IPS DF 6.9 (cell line): ENCODE data around the gene RNF11.

Experiments used
- DNase-seq: peaks from one replicate; pipeline ENCODE4 v3.0.0-alpha.2; 2013; ENCODE audit warnings: low read depth, low spot score
- H3K27ac ChIP-seq: one replicate; pipeline ENCODE4 v1.5.1; 2013; ENCODE audit warnings: low read length, control low read depth
- H3K27me3 ChIP-seq: 2 replicates; pipeline ENCODE4 v1.6.1; 2013; ENCODE audit warnings: mild to moderate bottlenecking, low read length; ENCODE audit not compliant: control insufficient read depth, insufficient read depth
- H3K36me3 ChIP-seq: 2 replicates; pipeline ENCODE4 v1.6.1; 2013; ENCODE audit warnings: low read length; ENCODE audit not compliant: control insufficient read depth, insufficient read depth
- H3K4me1 ChIP-seq: 2 replicates; pipeline ENCODE4 v1.6.1; 2013; ENCODE audit warnings: low read length; ENCODE audit not compliant: control insufficient read depth, insufficient read depth
- H3K4me3 ChIP-seq: 2 replicates; pipeline ENCODE4 v1.5.1; 2013; ENCODE audit warnings: mild to moderate bottlenecking, low read length
- H3K9me3 ChIP-seq: 2 replicates; pipeline ENCODE4 v1.6.1; 2013; ENCODE audit warnings: low read length, inconsistent platforms; ENCODE audit not compliant: control insufficient read depth, insufficient read depth
- WGBS: extraction: QIAGEN DNeasy Blood & Tissue Kit; methylation state at CpG from one replicate; pipeline ENCODE4 v1.1.7; 2013; ENCODE audit warnings: mixed read lengths, missing lambda C conversion rate; ENCODE audit not compliant: insufficient read length, insufficient coverage; 5-methylcytosine and 5-hydroxymethylcytosine counted together

The RNF11 gene

DNA sequence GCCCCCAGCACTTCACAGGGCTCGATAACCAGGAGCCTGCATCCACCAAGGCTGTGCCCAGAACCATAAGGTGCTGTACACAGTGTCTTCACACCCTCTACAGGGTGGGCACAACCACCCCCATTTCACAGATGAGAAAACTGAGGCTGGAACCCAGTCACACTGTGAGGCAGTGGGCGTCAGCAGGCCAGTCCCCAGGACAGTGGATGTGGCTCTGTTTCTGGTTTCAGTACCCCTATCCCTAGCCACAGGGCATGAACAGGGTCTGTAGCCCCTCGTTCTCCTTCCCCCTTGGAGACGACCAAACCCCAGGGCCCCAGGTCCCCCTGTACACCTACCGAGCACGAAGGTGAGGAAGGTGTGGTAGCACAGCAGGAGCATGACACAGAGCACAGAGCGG is 66.7 kb downstream of the RNF11 start:
- H3K27me3 ChIP-seq: no peaks in the 10 kb centered on the region
- H3K4me3 ChIP-seq: no peak overlapping the region
- H3K27ac ChIP-seq: no peak overlapping the region
- H3K36me3 ChIP-seq: no peaks in the 10 kb centered on the region; the same call in 1 of the 2 replicates
- no peaks in the 10 kb centered on the region for H3K9me3 ChIP-seq
- no peak for DNase-seq
- no CpG with 5 or more reads among the region's 7 CpGs for WGBS
- H3K4me1 ChIP-seq: no peaks in the 10 kb centered on the region

DNA sequence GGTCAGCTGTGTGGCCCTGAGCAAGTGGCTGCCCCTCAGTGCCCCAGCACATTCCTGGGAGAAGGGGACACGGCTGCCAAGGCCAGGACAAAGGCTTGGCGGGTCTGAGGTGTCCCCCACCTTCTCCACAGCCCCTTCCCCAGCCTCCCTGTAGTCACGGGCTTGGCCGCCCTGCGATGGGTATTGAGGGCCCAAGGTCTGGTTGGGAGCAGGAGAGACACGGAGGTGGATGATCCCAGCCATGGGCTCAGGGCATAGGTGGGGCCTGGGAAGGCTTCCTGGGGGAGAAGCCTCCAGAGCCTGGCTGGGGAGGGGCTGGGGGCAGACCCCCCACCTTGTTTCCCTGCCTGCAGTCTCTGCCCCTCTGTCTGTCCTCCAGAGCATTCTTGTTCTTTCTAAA is 67.2 kb downstream of the RNF11 start:
- no peak overlapping the region for H3K27ac ChIP-seq

DNA sequence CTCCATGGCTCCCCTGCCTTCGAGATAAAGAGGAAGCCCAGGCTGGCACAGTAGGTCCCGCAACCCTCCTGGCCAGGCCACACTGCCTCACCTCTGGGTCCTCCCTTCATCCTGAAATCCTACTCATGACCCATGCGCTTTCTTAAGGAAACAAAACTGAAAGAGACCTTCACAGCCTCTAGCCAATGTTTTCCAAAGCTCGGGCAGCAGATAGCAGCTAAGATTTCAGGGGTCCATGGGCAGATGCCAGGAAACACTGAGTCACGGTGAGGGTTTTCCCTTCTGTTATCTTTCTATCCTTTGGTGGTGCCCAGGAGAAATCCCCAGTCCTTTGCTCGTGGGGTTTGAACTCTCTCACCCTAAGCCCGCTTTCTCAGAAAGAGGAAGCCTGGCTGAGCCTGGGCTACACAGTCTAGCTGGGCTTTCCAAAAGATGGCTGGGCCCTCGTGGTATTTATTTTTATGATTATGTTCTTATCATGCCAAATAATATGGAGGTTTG is 67.7 kb downstream of the RNF11 start:
- H3K27ac ChIP-seq: no peak overlapping the region
- H3K9me3 ChIP-seq: no peaks in the 10 kb centered on the region
- WGBS: no CpG with 5 or more reads among the region's 8 CpGs
- DNase-seq: no peak
- no peaks in the 10 kb centered on the region for H3K27me3 ChIP-seq
- H3K36me3 ChIP-seq: no peaks in the 10 kb centered on the region; the same call in 1 of the 2 replicates
- H3K4me1 ChIP-seq: no peaks in the 10 kb centered on the region
- no peak overlapping the region for H3K4me3 ChIP-seq

More for the DNA sequence above, 67.2 kb downstream of the RNF11 start:
- Histone ChIP-seq H3K9me3 (no peaks in the 10 kb centered on the region), H3K27me3 (no peaks in the 10 kb centered on the region), H3K36me3 (no peaks in the 10 kb centered on the region; the same call in 1 of the 2 replicates), H3K4me1 (no peaks in the 10 kb centered on the region), H3K4me3 (no peak overlapping the region)
- no CpG with 5 or more reads among the region's 6 CpGs for WGBS
- DNase-seq: no peak

DNA sequence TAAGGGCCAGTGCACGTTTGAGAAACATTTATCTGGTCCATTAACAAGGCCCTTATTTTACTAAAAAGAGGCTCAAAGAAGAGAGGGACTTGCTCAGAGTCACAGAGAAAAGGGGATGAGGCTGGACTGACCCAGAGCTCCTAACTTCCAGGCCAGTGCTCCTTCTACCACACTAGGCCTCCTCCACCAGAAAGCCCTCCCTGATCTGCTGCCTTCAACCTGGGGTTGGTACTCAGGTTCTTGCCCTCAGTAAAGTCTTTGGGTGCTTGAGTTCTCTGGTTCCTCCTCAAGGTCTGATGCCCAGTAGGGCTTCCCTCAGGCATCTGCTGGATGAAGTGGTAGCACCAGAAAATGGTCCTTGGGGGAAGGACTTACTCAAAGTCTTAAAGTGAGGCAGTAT is 68.3 kb downstream of the RNF11 start:
- no peaks in the 10 kb centered on the region for H3K4me1 ChIP-seq
- H3K27ac ChIP-seq: no peak overlapping the region
- H3K36me3 ChIP-seq: no peaks in the 10 kb centered on the region; the same call in 1 of the 2 replicates
- DNase-seq: no peak
- WGBS: no CpG with 5 or more reads among the region's 1 CpG
- H3K9me3 ChIP-seq: no peaks in the 10 kb centered on the region
- no peaks in the 10 kb centered on the region for H3K27me3 ChIP-seq
- H3K4me3 ChIP-seq: no peak overlapping the region

DNA sequence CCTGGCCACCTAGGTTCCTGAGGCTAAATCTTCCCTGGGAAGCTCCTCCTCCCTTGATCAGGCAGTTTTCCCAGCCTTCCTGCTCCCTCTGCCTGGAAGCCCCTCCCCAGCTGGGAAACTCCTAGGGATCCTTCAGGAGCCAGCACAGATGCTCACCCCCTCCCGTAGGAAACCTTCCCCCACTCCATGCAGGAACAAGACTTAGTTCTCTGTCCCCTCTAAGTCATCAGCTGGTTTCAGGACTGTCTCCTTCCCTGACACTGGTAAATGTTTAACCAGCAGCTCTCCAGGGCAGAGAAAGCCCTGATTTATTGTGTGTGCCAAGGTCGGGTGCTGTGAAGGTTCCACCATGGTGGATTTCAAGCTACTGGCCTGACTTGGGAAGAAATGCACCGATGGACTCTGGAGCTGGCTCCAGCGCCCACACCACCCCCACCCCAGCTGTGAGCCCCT is 69.3 kb downstream of the RNF11 start:
- H3K27me3 ChIP-seq: no peaks in the 10 kb centered on the region
- no peaks in the 10 kb centered on the region for H3K4me1 ChIP-seq
- no peak overlapping the region for H3K4me3 ChIP-seq
- H3K9me3 ChIP-seq: no peaks in the 10 kb centered on the region
- no peak overlapping the region for H3K27ac ChIP-seq
- DNase-seq: no peak
- WGBS: no CpG with 5 or more reads among the region's 4 CpGs
- no peaks in the 10 kb centered on the region; the same call in 1 of the 2 replicates for H3K36me3 ChIP-seq

DNA sequence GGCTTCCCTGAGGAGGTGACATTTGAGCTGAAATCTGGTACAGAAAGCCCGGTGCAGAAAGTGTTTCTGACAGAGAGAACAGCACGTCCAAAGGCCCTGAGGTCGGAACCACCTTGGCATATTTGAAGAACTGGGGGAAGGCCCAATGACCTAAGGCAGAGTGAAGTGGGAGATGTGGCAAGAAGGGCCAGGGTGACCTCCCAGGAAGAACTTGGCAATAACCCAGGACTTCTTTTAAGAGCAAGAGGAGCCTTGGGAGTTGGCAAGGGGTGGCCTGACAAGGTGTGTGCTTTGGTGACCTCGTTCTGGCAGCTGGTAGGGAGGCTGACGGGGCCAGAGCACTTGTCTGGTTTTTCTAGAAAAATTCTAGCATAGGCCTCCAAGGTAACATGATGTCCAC is 70.9 kb downstream of the RNF11 start:
- Histone ChIP-seq H3K9me3 (no peaks in the 10 kb centered on the region), H3K36me3 (no peaks in the 10 kb centered on the region; the same call in 1 of the 2 replicates), H3K27me3 (no peaks in the 10 kb centered on the region), H3K4me3 (no peak overlapping the region), H3K27ac (no peak overlapping the region), H3K4me1 (no peaks in the 10 kb centered on the region)
- whole genome bisulfite sequencing: no CpG with 5 or more reads among the region's 5 CpGs
- DNase-seq: no peak

DNA sequence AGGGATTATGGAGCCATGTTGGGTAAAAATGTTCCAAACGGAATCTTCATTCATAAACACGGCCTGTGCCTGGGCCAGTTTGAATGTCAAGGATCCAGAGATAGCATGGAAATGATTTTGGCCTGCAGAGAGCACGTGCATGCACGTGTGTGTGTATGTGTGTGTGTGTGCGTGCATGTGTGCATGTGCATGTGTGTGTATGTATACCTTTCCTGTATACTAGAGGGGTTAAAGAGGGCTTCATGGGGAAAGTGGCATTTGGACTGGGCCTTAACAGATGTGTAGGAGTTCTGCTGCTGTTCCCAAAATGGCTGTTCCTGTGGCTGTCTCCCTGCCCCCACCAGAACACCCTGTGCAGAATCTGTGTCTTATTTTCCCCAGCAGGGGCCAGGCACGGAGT is 72.6 kb downstream of the RNF11 start:
- Histone ChIP-seq H3K4me1 (no peaks in the 10 kb centered on the region), H3K4me3 (no peak overlapping the region), H3K36me3 (no peaks in the 10 kb centered on the region), H3K9me3 (no peaks in the 10 kb centered on the region), H3K27ac (no peak overlapping the region), H3K27me3 (no peaks in the 10 kb centered on the region)
- no CpG with 5 or more reads among the region's 6 CpGs for WGBS
- DNase-seq: no peak

DNA sequence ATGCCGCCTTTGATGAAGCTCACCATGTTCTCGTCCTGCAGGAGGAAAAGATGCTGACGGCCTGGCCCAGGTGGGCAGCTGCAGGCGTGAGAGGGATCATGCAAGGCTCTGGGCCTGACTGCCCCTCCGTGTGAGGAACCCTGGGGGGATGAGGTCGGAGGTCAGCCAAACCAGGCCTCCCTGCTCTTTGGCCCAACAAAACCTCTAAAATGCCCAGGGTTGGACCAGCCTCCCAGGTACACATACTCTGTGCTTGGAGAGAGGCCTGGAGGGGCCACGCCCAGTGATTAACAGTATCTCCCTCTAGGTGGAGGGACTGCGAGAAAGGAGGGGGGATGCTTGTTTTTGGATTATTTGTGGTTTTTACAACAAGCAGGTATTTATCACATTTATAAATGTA is 73.2 kb downstream of the RNF11 start:
- no peaks in the 10 kb centered on the region for H3K36me3 ChIP-seq
- H3K27ac ChIP-seq: no peak overlapping the region
- DNase-seq: no peak
- WGBS: no CpG with 5 or more reads among the region's 8 CpGs
- H3K27me3 ChIP-seq: no peaks in the 10 kb centered on the region
- H3K4me3 ChIP-seq: no peak overlapping the region
- H3K9me3 ChIP-seq: no peaks in the 10 kb centered on the region
- no peaks in the 10 kb centered on the region for H3K4me1 ChIP-seq

DNA sequence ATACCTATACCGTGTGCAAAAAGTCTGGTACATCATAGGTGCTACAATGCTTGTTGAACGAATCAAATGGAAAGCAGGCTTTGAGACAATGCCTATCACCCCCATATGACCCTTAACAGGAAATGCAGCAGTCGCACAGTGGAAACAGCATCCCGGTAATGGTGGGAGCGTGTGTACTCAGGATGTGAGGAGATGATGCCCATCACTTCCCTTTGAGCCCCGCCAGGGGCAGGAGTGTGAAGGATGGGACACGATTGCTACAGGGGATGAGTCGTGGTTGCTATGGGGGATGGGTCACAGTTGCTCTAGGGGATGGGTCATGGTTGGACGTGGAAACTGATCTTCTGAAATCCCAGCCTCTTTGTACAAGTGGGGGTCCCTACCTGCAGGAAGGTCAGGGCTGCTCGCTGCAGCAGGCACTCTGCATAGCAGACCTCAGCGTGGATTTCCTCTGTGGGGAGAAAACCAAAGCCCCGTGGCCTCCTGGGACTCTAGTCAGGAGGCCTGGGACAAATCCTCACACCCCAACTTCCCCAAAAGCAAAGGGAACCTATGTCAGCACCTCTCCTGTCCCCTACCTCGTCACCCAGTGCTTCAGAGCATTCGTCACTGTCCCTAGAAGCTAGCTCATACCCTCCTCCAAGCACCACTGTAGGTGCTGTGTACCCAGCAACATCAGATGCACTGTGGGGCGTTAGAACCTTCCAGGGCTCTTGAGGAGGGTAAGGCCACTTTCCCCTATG is 75.0 kb downstream of the RNF11 start:
- H3K4me3 ChIP-seq: no peak overlapping the region
- no peak for DNase-seq
- no CpG with 5 or more reads among the region's 15 CpGs for WGBS
- no peaks in the 10 kb centered on the region for H3K4me1 ChIP-seq
- no peaks in the 10 kb centered on the region for H3K36me3 ChIP-seq
- H3K27me3 ChIP-seq: no peaks in the 10 kb centered on the region
- no peaks in the 10 kb centered on the region for H3K9me3 ChIP-seq
- H3K27ac ChIP-seq: no peak overlapping the region

DNA sequence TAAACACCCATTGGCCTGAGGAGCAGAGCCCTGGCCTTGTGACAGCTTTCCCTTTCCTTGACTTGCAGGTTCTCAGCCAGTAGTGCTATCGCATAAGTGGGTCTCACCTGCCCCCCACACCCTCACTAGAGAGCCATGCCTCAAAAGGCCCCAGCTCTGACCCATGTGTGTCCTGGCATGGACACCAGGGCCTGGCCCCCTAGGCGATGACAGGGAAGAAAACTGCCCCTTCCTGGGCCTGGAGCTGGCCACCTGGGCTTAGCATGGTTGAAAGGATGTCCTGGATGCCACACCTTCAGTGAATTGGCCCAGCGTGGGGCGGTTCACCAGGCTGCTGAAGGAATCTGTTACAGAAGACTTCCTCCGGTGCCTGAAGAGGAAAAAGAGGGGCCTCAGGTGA is 75.8 kb downstream of the RNF11 start:
- H3K36me3 ChIP-seq: no peaks in the 10 kb centered on the region
- H3K4me3 ChIP-seq: no peak overlapping the region
- H3K9me3 ChIP-seq: no peaks in the 10 kb centered on the region
- no CpG with 5 or more reads among the region's 5 CpGs for WGBS
- H3K4me1 ChIP-seq: no peaks in the 10 kb centered on the region
- H3K27ac ChIP-seq: no peak overlapping the region
- no peak for DNase-seq
- no peaks in the 10 kb centered on the region for H3K27me3 ChIP-seq

DNA sequence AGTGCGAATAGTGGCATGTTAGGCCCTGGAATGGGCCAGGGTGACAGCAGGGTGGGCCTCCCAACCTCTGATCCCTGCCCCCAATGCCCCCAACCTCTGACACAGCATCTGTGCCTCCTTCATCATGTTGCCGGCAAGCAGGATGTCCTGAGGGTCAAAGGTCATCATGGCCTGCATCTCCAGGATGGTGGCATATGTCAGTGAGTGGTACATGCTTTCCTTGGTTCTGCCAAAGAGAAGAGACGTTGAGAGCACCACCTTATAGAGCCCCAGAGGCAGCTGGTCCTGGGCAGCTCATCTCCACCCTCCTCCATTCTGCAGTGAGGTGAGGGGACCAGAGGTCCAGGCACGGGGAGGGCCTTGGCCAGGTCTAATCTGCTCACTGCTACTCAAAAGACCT is 76.6 kb downstream of the RNF11 start:
- Histone ChIP-seq H3K4me1 (no peaks in the 10 kb centered on the region), H3K9me3 (no peaks in the 10 kb centered on the region), H3K36me3 (no peaks in the 10 kb centered on the region), H3K4me3 (no peak overlapping the region), H3K27ac (no peak overlapping the region), H3K27me3 (no peaks in the 10 kb centered on the region)
- no CpG with 5 or more reads among the region's 4 CpGs for WGBS
- no peak for DNase-seq
